K562 (cell line): Measurements from ENCODE around the gene OBSCN. TPM values are rescaled to one million over a fixed set of nuclear protein-coding genes. Genes with fewer than 3 reads are reported as not detected.

Source experiments
- ARID3B ChIP-seq: fragments of 250-450 bp; sonication (Bioruptor Pico); IDR thresholded peaks from 2 replicates; pipeline ENCODE4 v1.4.0; 2020; ENCODE audit warnings: borderline replicate concordance
- BCOR ChIP-seq: fragments of 450-650 bp; IDR thresholded peaks from 2 replicates; pipeline ENCODE4 v1.6.1; 2016
- CREB1 ChIP-seq, 2 experiments: sonication (generic) in 1 of 2; formaldehyde crosslinking in 1 of 2; IDR thresholded peaks; 2 replicates each; pipeline versions ENCODE4 v1.6.1 to v1.8.0; 2012 to 2022; ENCODE audit warnings: inconsistent platforms in 1 of 2, mild to moderate bottlenecking in 1 of 2, missing genetic modification reagents in 1 of 2, moderate library complexity in 1 of 2
- IRF2 ChIP-seq: sonication (generic); formaldehyde crosslinking; IDR thresholded peaks from 2 replicates; pipeline ENCODE4 v1.8.1; 2022; ENCODE audit warnings: mild to moderate bottlenecking, missing genetic modification reagents
- MAX ChIP-seq: sonication (generic); formaldehyde crosslinking; IDR thresholded peaks from 2 replicates; pipeline ENCODE4 v1.9.0; 2022; ENCODE audit warnings: mild to moderate bottlenecking, missing genetic modification reagents
- NCOR1 ChIP-seq: fragments of 450-650 bp; IDR thresholded peaks from 2 replicates; pipeline ENCODE4 v1.6.1; 2016; ENCODE audit warnings: mild to moderate bottlenecking, moderate library complexity
- NFXL1 ChIP-seq: fragments of 450-650 bp; formaldehyde crosslinking; IDR thresholded peaks from 2 replicates; pipeline ENCODE4 v1.4.0; 2021; ENCODE audit warnings: mild to moderate bottlenecking
- SAP30 ChIP-seq: fragments of 200-600 bp; sonication (generic); IDR thresholded peaks from 2 replicates; pipeline ENCODE4 v1.6.1; 2012; ENCODE audit warnings: borderline replicate concordance, low read depth, mild to moderate bottlenecking, moderate library complexity, low read length, control low read depth, inconsistent platforms; ENCODE audit not compliant: insufficient read depth, poor library complexity, severe bottlenecking
- SMARCE1 ChIP-seq: fragments of 450-650 bp; IDR thresholded peaks from 2 replicates; pipeline ENCODE4 v1.7.1; 2016; ENCODE audit warnings: mild to moderate bottlenecking
- TBL1XR1 ChIP-seq, 2 experiments: IDR thresholded peaks; 2 replicates each; pipeline ENCODE4 v1.6.1; 2012; ENCODE audit warnings: improper control_type of control experiment in 2 of 2, low read length in 2 of 2, mild to moderate bottlenecking in 1 of 2
- TSC22D4 ChIP-seq: fragments of 450-650 bp; IDR thresholded peaks from 2 replicates; pipeline ENCODE4 v1.6.1; 2016; ENCODE audit warnings: missing genetic modification characterization, missing biosample characterization, control low read depth
- ZC3H8 ChIP-seq: fragments of 450-650 bp; IDR thresholded peaks from 2 replicates; pipeline ENCODE4 v1.6.1; 2017
- ZNF23 ChIP-seq: fragments of 250-450 bp; sonication (Bioruptor Pico); IDR thresholded peaks from 2 replicates; pipeline ENCODE4 v1.4.0; 2020; ENCODE audit warnings: mild to moderate bottlenecking
- polyA plus RNA-seq, 8 experiments: library from polyadenylated mRNA; depleted of rRNA in 4 of 8; stranded (reverse) in 5 of 8; unstranded in 3 of 8; fragments of >200 nt; fragmentation: Nextera tagmentation in 2 of 8; fragmentation: Illumina TruSeq in 1 of 8; extraction: Ambion mirVana in 2 of 8; extraction: Trizol in 1 of 8; gene quantifications; 2 replicates each; pipeline versions ENCODE4 v1.2.1 to v1.2.3, GENCODE V29; 2011 to 2014; ENCODE audit warnings: inconsistent platforms in 1 of 8, missing spikeins in 1 of 8
- total RNA-seq, 7 experiments: library from RNA; depleted of rRNA in 6 of 7; stranded (reverse); fragments of >200 nt in 6 of 7; fragmentation: Illumina TruSeq in 2 of 7; extraction: Trizol in 2 of 7; gene quantifications; 2 replicates each; pipeline versions ENCODE4 v1.2.1 to v1.2.3, GENCODE V29; 2011 to 2021; ENCODE audit warnings: low replicate concordance in 1 of 7
- TF ChIP-seq, protein P1 (sequence below), 2 experiments: fragments of 450-650 bp in 1 of 2; sonication (generic) in 1 of 2; formaldehyde crosslinking in 1 of 2; IDR thresholded peaks; 2 replicates each; pipeline versions ENCODE4 v1.7.1 to v1.9.0; 2016 to 2022; ENCODE audit warnings: inconsistent platforms in 1 of 2, mild to moderate bottlenecking in 1 of 2, missing genetic modification reagents in 1 of 2
- TF ChIP-seq, protein P2 (sequence below): fragments of 250-450 bp; sonication (Bioruptor Pico); IDR thresholded peaks from 2 replicates; pipeline ENCODE4 v1.8.0; 2021; ENCODE audit warnings: moderate library complexity, mild to moderate bottlenecking, inconsistent platforms

OBSCN gene
- total and polyA plus RNA-seq, 9 of the 15 experiments (the other 6 are each of a cell fraction or from before 2014, with no cell fraction given) = 0.18 to 19.7 (median 3.6) TPM

DNA sequence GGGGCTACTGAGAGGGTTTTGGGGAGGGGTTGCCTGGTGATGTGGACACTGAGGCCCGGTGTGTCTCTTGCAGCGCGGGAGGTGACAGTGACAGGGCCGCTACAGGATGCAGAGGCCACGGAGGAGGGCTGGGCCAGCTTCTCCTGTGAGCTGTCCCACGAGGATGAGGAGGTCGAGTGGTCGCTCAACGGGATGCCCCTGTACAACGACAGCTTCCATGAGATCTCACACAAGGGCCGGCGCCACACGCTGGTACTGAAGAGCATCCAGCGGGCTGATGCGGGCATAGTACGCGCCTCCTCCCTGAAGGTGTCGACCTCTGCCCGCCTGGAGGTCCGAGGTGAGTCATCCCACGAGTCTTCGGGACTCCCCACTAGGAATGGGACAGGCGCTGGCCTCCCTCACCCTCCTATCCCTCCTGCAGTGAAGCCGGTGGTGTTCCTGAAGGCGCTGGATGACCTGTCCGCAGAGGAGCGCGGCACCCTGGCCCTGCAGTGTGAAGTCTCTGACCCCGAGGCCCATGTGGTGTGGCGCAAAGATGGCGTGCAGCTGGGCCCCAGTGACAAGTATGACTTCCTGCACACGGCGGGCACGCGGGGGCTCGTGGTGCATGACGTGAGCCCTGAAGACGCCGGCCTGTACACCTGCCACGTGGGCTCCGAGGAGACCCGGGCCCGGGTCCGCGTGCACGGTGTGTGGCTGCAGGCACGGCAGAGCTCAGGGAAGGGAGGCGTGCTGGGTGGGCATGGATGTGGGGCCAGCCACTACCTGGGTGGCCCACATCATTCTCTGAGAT is 72.5 kb downstream of the OBSCN start (continued):
- TF ChIP-seq, protein P1, sequence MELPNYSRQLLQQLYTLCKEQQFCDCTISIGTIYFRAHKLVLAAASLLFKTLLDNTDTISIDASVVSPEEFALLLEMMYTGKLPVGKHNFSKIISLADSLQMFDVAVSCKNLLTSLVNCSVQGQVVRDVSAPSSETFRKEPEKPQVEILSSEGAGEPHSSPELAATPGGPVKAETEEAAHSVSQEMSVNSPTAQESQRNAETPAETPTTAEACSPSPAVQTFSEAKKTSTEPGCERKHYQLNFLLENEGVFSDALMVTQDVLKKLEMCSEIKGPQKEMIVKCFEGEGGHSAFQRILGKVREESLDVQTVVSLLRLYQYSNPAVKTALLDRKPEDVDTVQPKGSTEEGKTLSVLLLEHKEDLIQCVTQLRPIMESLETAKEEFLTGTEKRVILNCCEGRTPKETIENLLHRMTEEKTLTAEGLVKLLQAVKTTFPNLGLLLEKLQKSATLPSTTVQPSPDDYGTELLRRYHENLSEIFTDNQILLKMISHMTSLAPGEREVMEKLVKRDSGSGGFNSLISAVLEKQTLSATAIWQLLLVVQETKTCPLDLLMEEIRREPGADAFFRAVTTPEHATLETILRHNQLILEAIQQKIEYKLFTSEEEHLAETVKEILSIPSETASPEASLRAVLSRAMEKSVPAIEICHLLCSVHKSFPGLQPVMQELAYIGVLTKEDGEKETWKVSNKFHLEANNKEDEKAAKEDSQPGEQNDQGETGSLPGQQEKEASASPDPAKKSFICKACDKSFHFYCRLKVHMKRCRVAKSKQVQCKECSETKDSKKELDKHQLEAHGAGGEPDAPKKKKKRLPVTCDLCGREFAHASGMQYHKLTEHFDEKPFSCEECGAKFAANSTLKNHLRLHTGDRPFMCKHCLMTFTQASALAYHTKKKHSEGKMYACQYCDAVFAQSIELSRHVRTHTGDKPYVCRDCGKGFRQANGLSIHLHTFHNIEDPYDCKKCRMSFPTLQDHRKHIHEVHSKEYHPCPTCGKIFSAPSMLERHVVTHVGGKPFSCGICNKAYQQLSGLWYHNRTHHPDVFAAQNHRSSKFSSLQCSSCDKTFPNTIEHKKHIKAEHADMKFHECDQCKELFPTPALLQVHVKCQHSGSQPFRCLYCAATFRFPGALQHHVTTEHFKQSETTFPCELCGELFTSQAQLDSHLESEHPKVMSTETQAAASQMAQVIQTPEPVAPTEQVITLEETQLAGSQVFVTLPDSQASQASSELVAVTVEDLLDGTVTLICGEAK (IDR thresholded peaks at IDR 0.05) = no peak
- TF ChIP-seq, protein P1 (CRISPR knock-in tag; IDR thresholded peaks at IDR 0.05) = no peak
- TF ChIP-seq ZC3H8 (no peak), IRF2 (CRISPR knock-in tag) (no peak), MAX (CRISPR knock-in tag) (peak; percentile 41; the same call in 1 of the 2 replicates), ZNF23 (CRISPR knock-in tag) (no peak), NFXL1 (CRISPR knock-in tag) (no peak), BCOR (no peak), ARID3B (no peak), TSC22D4 (tag) (no peak), TBL1XR1 (IDR thresholded peaks at IDR 0.05; ENCODE audit: low read length in 2 of 2) (no peak), SAP30 (no peak), CREB1 (IDR thresholded peaks at IDR 0.05) (no peak), CREB1 (CRISPR knock-in tag; IDR thresholded peaks at IDR 0.05) (no peak), NCOR1 (no peak), SMARCE1 (no peak)
- TF ChIP-seq, protein P2, sequence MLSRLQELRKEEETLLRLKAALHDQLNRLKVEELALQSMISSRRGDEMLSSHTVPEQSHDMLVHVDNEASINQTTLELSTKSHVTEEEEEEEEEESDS (CRISPR knock-in tag) = no peak
